HG03521 (cell line): ENCODE data around the gene GSG1L2.

Source experiments
- ATAC-seq: cut with Tn5 transposase; IDR thresholded peaks from one replicate; pipeline ENCODE4 v1.9.1; 2021; ENCODE audit warnings: mild to moderate bottlenecking, moderate library complexity; ENCODE audit not compliant: unreplicated experiment

GSG1L2 gene

DNA sequence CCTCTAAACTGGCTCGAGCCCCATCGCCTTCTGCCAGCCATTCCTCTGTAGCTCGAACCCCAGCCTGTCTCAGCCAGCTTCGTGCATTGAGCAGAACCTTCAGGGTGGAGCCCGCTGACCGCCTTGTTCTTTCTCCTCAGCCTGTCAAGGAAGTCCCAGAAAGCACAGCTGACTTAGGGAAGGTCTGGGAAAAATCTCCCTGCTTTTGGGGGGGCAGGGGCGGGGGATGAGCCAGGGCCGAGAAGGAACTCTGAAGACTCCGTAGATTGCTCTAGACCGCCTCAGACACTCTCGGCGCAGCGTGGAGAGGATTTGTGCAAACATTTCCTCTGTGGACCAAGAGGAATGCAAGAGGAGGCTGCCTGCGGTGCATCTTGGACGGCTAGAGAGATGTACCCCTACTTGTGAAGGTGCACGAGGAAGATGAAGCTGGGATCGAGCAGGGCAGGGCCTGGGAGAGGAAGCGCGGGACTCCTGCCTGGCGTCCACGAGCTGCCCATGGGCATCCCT is 3.8 kb upstream of the GSG1L2 start, which contains the start of gene GLP2R:
Gene GLP2R, plus strand, starts transcription at position 284 of the 510 bp plus-strand sequence. Its CDS starts 140 bp downstream, at position 424.
- no peak for ATAC-seq

DNA sequence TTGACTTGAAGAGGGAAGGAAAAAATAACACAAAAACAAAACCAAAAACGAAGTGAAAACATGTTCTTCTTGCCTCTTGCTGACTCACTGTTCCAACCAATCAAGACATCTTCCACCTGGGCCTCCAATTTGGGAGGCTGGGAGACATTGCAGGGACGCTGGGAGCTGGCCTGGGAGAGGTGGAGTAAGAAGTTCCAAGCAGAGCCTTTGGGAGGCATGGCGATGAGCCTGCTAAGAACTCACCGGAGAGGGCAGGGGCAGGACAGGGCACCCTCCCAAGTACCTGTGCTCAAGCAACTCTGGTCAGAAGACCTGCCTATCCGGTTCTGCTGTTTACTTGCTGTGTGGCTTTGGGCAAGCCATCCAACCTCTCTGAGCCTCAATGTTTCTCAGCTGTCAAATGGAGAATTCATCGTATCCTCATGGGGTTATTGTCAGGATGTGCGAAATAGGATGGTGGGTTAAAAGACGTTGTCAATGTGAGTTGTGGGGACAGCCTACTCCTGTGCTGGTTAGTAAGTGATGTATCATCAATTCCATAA is 3.0 kb upstream of the GSG1L2 start:
- ATAC-seq = no peak

DNA sequence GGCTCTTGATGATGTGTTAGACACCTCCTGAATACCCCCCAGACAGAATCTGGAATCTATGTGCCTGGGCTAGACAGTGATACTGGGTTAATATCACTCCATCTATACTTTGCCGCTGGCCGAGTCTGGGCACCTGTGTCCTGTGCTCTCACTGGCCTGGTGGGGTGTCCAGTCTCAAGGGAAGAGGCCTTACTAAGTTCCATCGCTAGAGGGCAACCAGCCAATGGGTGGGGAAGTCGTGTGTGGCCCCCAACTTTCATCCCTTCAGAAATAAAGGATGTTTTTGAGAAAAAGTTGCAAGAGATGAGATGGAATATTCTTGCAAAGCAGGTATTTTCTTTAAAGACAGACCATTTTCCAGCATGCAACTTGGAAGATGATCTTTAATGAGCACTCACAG is 2.2 kb upstream of the GSG1L2 start:
- no peak for ATAC-seq

DNA sequence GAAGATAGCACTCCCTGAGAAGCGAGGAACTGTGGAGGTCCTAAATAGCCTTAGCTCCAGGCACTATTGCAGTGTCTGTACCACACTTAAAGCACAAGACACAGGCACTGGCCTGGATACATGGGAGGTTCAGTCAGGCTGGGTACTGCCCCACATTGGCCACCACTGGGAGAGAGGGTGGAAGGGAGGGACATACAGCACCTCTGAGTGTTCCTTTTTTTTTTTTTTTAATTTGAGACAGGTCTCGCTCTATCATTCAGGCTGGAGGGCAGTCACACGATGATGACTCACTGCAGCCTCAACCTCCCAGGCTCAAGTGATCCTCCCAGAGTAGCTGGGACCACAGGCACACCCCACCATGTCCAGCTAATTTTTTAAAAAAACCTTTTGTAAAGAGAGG is 1.4 kb downstream of the GSG1L2 start:
- no peak for ATAC-seq

DNA sequence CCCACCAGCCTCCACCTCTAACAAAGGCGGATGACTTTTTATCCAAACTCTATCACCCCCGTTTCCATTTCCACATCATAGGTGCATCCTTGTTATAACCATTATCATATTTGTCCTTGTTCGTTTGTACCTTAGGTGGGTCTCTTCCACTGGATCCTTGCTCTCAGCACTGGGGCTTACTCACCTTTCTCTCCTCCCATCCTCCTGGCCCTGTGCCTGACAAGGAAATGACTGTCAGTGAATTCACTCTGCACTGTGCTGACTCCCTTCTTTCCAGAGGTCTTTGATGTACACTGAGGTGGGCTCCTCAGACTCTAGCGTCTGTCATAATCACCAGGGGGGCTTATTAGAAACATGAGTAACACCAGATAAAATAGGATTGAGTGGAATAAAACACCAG is 3.1 kb downstream of the GSG1L2 start:
- ATAC-seq = no peak

DNA sequence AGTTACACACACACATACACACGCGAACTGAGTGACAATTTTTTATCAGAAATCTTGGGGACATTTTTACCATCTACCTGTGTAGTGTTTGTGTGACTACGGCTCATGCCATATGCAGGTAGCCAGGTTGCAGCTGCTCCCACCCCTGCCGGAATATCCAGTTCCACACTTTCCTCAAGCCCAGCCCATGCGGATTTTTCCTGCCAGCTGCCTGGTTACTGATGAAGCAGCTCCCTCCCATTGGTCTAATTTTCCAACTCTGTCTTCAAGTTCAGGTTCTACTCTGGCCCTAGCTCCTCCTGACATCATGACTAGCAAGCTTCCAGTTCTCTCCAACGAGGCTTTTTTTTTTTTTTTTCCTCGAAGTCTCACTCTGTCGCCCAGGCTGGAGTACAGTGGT is 4.8 kb downstream of the GSG1L2 start:
- no peak for ATAC-seq

DNA sequence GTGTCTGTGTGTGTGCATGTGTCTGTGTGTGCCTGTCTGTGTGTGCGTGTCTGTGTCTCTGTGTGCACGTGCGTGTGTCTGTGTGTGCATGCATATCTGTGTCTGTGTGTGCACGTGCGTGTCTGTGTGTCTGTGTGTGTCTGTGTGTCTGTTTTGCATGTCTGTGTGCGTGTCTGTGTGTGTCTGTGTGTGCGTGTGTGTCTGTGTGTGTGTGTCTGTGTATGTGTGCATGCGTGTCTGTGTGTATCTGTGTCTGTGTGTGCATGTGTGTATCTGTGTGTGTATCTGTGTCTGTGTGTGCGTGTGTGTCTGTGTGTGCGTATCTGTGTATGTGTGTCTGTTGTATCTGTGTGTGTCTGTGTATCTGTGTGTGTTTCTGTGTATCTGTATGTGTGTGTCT is 5.4 kb downstream of the GSG1L2 start:
- ATAC-seq = no peak

DNA sequence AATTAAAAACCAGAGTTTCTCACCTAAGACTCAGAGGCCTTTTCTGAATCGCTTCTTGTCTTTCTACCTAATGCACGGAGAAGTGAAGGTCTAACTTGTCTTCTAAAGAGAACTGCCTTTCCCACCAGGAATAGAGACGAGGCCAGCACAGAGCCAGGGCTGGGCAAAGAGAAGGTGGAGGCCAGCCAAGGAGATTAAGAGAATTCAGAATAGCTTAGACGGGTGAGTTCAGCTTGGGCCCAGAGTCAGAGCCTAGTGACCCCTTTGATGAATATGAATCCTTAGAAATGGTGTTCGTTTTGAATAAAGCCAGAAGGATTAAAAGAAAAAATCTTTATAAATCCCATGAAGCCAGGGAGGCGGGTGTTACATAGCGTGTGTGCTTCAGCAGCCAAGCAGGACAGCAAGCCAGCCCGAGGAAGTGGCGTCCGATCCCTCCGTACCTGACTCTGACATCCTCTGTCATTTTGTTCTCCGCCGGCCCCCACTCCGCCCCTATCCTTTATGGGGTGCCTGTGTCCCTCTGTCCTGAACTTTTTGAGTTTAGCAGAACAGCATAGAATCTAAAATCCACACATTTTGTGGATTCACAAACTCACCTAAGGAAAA is 7.4 kb downstream of the GSG1L2 start:
- no peak for ATAC-seq

DNA sequence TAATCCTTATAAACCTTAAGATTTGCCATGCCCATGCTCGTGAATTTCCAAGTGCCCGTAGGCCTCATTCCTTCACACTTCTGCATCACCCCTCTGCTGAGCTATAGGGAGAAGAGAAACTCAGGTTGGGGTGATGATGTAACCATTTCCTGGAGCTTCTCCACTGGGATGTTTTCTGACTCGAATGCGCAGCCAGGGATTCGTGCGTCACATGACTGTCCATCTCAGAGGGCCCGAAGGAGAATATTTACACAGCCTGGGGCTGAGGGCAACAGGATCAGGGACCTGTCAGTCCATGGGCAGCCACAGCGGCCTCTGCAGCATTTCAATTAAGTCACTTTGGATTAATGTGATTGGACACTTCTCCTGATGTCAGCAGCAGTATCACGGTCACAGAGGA is 8.7 kb downstream of the GSG1L2 start:
- no peak for ATAC-seq

DNA sequence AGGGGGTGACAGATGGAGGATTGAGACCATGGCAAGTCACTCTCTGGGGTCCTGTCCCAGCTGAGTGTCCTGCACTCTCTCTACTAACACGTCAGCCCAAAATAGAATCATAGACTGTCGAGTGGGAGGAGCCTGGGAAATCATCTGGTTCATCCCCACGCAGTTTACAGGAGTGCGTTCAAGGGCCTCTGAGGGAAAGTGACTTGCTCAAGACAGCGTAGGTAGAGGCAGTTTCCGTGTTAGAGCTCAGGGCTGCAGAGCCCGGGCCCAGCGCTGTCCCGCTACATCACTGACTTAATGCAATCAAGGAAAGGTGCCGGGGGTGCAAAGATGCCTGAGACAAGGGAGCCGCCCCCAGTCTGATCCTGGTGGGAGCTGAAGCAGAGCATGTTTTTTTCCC is 10.3 kb downstream of the GSG1L2 start:
- no peak for ATAC-seq

DNA sequence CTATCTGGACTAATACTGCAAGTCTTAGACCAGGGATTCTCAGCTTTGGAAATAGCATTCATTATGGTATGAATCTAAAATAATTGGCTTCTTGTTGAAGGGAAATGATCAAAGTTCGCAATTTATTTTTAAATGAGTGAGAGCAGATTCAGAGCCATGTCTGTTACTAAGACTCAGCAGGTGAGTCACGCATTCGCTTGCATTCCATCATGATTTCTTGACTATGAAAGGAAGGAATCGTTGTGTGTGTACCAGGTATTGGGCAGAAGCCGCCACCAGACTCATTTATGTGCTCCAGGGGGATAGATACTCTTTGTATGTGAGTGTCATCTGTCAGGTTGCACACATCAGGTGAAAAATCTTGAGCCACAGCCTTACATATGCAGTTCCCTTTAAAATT is 10.8 kb downstream of the GSG1L2 start:
- ATAC-seq = no peak

DNA sequence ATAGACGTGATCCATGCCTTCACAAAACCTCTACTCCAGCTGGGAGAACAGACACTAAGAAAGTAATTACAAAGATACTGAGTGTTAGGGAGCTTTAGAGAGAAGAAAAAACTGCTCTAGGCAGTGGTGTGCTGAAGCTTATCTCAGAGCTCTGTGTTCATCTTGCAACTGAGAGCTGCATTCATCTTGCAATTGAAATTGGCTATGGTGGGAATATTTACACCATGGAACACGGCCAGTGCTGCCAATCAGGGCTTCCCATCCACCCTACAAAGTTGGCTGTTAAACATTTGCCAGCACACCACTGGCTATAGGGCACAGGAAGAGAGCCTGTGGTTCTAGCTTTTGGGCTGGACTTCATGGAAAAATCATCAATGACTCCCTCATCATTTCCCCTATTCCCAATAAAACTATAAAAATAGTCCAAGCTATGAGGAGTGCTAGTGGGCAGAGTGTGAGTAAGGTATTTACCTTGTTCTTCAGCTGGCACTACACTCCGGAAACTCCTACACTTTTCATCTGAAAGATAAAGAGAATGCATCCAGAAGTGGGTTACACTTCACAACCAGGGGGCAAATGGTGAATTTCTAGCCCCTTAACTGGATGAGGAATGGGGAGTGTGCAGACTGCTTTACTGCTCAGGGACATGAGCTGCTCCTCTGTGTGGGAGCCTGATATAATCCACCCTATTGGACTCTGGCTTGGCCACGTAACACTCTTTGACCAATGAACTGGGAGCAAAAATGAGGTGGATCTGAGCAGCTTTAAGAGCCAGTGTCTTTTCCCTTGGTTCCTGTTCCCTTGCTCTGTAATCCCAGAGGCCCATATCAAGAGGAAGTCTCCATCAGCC is 11.6 kb downstream of the GSG1L2 start:
- no peak for ATAC-seq

DNA sequence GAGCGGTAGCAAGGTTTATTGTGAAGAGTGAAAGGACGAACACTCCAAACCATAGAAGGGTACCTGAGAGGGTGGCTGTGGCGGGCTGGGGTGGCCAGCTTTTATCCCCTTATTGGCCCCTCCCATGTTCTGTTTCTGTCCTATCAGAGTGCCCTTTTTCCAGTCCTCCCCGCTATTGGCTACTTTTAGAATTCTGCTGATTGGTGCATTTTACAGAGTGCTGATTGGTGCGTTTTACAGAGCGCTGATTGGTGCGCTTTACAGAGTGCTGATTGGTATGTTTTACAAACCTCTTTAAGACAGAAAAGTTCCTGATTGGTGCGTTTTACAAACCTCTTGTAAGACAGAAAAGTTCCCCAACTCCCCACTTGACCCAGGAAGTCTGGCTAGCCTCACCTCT is 12.5 kb downstream of the GSG1L2 start:
- ATAC-seq = no peak

DNA sequence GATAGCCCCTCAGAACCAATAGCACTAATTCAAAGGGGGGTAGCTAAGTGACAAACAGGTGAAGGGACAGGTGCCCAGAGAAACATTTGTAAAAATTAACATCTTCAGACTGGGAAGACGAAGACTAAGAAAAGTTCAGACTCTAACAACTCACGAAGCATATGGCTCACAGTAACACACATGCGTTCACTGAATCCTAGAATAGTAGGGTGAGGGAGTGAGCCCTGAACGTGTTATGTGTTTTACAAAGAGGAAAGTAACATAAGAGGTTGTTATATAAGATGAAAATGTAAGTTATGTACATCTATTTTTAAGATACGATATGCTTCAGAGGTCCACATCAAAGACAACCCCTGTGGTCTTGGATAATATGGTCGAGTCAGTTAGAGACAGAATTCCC is 15.2 kb downstream of the GSG1L2 start:
- no peak for ATAC-seq

DNA sequence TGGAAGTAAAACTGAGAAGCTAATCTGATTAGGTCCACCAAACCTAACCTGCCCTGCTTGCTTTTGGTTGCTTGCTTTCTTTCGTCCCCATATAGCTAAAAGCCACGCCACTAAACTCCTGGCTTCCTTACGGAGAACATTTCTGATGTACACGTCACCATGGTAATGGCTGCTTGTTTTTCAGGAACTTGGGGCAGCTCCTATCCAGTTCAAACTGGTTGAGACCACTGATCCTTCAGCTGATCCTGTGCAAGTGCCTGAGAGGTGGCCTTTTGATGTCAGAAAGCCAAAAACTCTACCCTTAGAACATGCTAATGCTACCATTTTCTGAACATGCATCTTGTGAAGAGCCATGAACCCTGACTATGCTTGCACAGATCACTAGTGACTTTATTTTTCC is 16.1 kb downstream of the GSG1L2 start:
- ATAC-seq = no peak

DNA sequence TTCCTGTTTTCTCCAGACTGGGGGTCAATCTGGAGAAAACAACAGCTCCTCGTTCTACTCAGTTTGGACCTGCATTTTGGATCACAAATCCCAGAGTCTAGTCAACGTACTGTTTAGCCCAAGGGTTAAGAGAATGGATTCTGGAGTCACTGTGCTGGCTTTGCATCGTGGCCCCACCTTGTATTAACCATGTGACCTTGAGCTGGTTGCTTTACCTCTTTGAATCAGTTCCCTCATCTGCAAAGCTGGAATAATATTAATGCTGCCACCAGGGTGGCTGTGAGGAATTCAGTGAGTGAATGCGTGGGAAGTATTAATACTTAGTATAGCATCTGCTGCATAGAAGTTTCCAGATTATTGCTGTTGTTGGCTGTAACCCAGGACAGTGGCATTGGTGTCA is 19.2 kb downstream of the GSG1L2 start:
- no peak for ATAC-seq

DNA sequence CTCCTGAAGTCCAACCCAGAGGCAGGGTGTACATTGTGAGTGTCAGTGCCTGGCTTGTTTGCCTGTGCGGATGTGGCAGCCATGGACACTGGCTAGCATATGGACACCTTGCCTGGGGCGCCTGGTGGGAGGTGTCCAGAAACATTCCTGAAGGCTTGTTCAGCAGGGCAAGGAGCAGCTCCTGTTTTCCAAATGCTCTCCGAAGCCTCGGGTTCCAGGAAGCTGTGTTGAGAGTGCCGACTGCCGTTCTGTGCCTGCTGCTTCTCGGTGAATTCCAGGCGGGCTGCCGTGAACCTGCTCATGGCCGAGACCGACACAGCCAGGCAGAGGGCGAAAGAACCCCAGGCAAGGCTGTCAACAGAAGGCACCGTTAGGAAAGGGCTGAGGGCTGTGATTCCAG is 19.6 kb downstream of the GSG1L2 start:
- ATAC-seq = no peak

DNA sequence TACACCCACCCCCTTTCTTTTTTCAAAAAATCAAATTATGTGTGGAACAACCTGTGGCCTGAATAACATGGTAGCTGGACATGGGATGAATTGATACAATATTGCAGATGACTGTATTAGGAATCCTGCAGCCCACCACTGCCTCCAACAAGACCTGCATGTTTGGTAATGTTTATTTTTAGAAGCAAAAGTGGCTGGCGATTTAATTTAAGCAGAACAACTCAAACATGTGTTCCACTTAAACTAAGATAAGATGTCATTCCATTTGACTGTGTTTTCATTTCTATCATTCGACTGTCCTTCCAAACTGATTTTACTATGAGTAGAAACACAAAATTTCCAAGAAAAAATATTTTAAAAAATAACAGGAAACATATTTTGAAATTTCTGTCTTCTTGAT is 20.4 kb downstream of the GSG1L2 start:
- no peak for ATAC-seq

DNA sequence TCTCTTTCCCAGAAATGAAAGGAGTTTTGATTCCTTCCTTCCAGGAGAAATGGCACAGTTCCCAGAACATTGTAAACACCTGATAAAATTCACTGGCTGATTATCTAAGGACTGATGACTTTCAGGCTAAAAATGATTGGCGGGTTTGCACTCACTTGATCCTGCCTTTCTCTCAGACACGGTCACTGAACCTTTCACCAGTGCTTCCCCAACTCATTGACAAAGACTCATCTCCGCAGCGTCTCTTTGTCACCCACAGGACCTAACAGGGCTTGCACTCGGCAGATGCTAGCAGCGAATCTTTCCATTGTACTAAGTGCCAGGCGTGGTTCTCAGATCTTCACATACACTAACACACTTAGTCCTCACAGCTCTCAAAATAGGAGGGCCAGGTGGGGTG is 23.2 kb downstream of the GSG1L2 start:
- ATAC-seq = no peak

DNA sequence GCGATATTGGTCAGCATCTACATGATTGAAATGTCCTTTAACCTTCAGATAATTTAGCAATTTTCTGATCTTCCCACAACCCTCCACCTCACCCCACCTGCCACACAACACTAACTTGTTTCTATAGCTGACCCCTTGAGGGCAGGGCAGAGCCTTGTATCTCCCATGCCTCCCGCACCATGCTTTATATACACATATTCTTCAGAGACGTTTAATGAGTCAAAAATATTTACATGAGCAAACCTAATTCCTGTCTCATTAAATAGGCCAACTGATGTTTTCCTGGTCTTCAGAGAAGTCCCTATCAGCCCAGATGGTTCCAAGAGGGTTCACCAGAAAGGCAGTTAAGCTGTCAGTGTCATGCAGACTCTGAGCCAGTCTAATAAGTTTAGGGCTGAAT is 23.9 kb downstream of the GSG1L2 start:
- no peak for ATAC-seq

DNA sequence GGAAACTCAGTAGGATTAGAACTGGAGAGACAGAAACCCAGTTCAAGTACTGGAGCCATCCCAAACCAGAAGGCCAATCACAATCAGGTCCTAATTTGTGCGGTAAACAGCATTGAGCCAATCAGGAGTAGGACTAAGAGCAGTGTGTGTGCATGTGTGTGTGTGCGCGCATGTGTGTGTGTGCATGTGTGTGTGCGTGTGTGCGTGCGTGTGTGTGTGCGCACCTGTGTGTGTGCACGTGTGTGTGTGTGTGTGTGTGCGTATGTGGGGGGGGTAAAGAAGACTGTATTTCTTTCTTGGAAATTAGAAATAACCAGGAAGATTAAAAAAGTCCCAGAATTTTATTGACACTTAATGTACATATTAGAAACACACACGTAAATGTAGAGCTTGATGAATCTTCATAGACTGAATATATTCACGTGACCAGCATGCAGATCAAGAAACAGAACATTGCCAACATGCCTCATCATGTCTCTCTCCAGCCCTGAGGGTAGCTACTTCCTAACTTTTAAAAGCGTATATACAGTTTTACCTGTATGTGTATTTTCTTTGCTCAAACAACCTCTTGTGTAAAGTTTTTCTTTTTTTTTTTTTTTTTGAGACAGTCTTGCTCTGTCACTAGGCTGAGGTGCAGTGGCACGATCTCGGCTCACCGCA is 29.6 kb downstream of the GSG1L2 start:
- no peak for ATAC-seq
